GM23248 (cell line): Measurements from ENCODE around the gene CST7. TPM values are rescaled to one million over a fixed set of nuclear protein-coding genes. Genes with fewer than 3 reads are reported as not detected.

Experiments used
- DNase-seq: peaks from one replicate; pipeline ENCODE4 v3.0.0-alpha.2; 2015
- H2AFZ ChIP-seq: fragments of 200-600 bp; sonication (generic); 2 replicates; pipeline ENCODE4 v1.6.1; 2016; ENCODE audit warnings: antibody characterized with exemption
- H3F3A ChIP-seq: fragments of 200-600 bp; sonication (generic); 2 replicates; pipeline ENCODE4 v1.6.1; 2016; ENCODE audit warnings: mild to moderate bottlenecking, antibody characterized with exemption, mixed run types; ENCODE audit not compliant: insufficient read depth
- H3K27ac ChIP-seq: fragments of 200-600 bp; sonication (generic); 2 replicates; pipeline ENCODE4 v1.5.1; 2016; ENCODE audit warnings: mild to moderate bottlenecking
- H3K27me3 ChIP-seq: fragments of 200-600 bp; sonication (generic); replicated peaks from 2 replicates; pipeline ENCODE4 v1.6.1; 2016; ENCODE audit warnings: mild to moderate bottlenecking; ENCODE audit not compliant: insufficient read depth
- H3K36me3 ChIP-seq: fragments of 200-600 bp; sonication (generic); 2 replicates; pipeline ENCODE4 v1.6.1; 2016; ENCODE audit warnings: low read depth, mild to moderate bottlenecking
- H3K4me1 ChIP-seq: fragments of 200-600 bp; sonication (generic); 2 replicates; pipeline ENCODE4 v1.6.1; 2016; ENCODE audit warnings: mild to moderate bottlenecking; ENCODE audit not compliant: insufficient read depth
- H3K4me2 ChIP-seq: fragments of 200-600 bp; sonication (generic); one replicate; pipeline ENCODE4 v1.6.1; 2016; ENCODE audit warnings: mild to moderate bottlenecking; ENCODE audit not compliant: unreplicated experiment
- H3K4me3 ChIP-seq: fragments of 200-600 bp; sonication (generic); 2 replicates; pipeline ENCODE4 v1.5.1; 2016; ENCODE audit warnings: mild to moderate bottlenecking
- H3K79me2 ChIP-seq: fragments of 200-600 bp; sonication (generic); 2 replicates; pipeline ENCODE4 v1.6.1; 2016; ENCODE audit warnings: mild to moderate bottlenecking; ENCODE audit not compliant: insufficient read depth
- H3K9ac ChIP-seq: fragments of 200-600 bp; sonication (generic); 2 replicates; pipeline ENCODE4 v1.6.1; 2016; ENCODE audit warnings: mild to moderate bottlenecking
- H3K9me2 ChIP-seq: fragments of 200-600 bp; sonication (generic); 2 replicates; pipeline ENCODE4 v1.6.1; 2016; ENCODE audit warnings: mixed run types, mild to moderate bottlenecking, moderate library complexity; ENCODE audit not compliant: insufficient read depth
- H3K9me3 ChIP-seq: fragments of 200-600 bp; sonication (generic); one replicate; pipeline ENCODE4 v1.6.1; 2017; ENCODE audit warnings: low read depth
- H4K20me1 ChIP-seq: fragments of 200-600 bp; sonication (generic); 2 replicates; pipeline ENCODE4 v1.6.0; 2016; ENCODE audit not compliant: insufficient read depth
- EZH2 ChIP-seq: fragments of 200-600 bp; sonication (generic); IDR thresholded peaks from 2 replicates; pipeline ENCODE4 v1.6.1; 2018; ENCODE audit warnings: antibody characterized with exemption, mild to moderate bottlenecking; ENCODE audit not compliant: insufficient read depth, poor library complexity, severe bottlenecking
- EZH2phosphoT487 ChIP-seq: fragments of 200-600 bp; sonication (generic); IDR thresholded peaks from 2 replicates; pipeline ENCODE4 v1.6.1; 2018; ENCODE audit warnings: antibody characterized with exemption, moderate library complexity, mild to moderate bottlenecking, low read depth; ENCODE audit not compliant: insufficient read depth
- WGBS, 2 experiments: methylation state at CpG; one replicate each; pipeline ENCODE4 v1.1.6; 2015 to 2017; ENCODE audit warnings: low lambda C conversion rate in 2 of 2, low coverage in 1 of 2; ENCODE audit errors: missing lambda C conversion rate in 2 of 2; 5-methylcytosine and 5-hydroxymethylcytosine counted together
- in situ Hi-C: fragments of 300-500 bp; cut with MboI; formaldehyde crosslinking; loops from 2 replicates; pipeline ENCODE4 v1.15.0; 2020
- polyA plus RNA-seq: library from polyadenylated mRNA; unstranded; fragments of >200 nt; fragmentation: Nextera tagmentation; extraction: Ambion mirVana; gene quantifications from 2 replicates; pipeline ENCODE4 v1.2.1, GENCODE V29; 2016
- total RNA-seq: library from RNA; depleted of rRNA; stranded (reverse); fragments of >200 nt; shearing (Covaris generic); gene quantifications from 2 replicates; pipeline ENCODE4 v1.2.3, GENCODE V29; 2014

The CST7 gene
- total and polyA plus RNA-seq, 2 experiments from 2014 or later = not detected

DNA sequence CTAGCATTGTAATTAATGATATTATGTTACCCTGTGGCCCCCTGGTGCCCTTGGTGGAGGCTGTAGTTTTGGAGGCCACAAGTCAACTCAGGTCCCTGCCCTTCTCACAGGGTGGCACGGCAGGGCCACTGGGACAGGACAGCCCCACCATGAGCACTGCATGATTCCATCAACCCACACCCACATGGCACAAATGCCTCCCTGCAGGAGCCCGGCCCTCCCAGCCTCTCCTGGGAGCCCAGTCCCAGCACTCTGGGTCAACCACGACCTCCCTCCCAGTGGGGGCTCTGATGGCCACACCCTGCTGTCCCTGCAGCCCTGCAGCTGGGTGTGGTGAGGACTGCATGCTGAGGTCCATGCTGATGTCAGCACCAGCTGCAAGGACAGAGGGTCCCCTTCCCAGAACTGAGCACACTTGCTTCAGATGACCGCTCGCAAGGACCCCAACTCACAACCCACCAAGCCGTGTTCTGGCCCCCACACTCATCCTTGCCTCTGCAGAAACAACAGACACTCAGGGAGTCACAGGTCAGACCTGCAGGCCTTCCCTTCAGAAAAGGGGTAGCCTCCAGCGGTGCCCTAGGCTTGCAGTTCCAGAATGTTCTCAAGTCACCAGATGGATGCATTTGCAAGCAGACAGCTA lies 15.7 kb upstream of the CST7 start:
- Histone ChIP-seq H3F3A (no peaks in the 10 kb centered on the region), H3K9me2 (no peaks in the 10 kb centered on the region), H3K9me3 (no peaks in the 10 kb centered on the region), H3K27me3 (no peaks in the 10 kb centered on the region), H4K20me1 (no peaks in the 10 kb centered on the region), H3K79me2 (no peaks in the 10 kb centered on the region), H3K4me2 (no peak overlapping the region), H3K36me3 (no peaks in the 10 kb centered on the region), H3K27ac (no peak overlapping the region), H3K4me3 (no peak overlapping the region), H3K9ac (no peak overlapping the region), H2AFZ (no peak overlapping the region), H3K4me1 (no peaks in the 10 kb centered on the region)
- no peak for DNase-seq
- TF ChIP-seq EZH2 (no peak), EZH2phosphoT487 (no peak)
- in situ Hi-C loops = no loop called here
- 54 to 57% methylated on average over 7 of the region's 7 CpGs for WGBS, 2 experiments

DNA sequence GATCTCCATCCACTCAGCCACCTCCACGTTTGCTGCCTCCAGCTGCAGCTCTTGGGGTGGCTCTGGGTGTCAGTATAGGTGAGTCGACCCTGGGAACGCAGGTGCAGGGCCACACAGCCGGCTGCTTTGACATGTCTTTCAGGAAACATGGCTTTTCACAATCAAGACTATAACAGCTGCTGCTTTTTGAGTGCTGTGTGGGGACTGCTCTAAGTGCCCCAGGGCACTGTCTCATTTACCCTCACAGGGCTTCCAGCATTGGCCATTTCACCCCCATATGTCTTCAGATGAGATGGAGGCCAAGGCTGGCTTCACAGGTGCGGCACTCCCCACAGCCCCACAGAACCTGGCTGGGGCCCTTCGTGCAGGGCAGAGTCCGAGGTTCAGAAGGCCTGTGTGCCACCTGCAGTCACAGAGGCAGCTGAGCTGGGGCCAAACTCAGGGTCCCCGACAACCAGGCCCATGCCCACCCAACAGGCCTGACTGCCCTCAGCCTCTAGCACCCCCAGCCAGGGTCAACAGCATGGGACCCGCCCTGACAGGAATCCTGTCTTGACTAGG lies 14.9 kb upstream of the CST7 start:
- Histone ChIP-seq H3K4me2 (no peak overlapping the region), H4K20me1 (no peaks in the 10 kb centered on the region), H3K27ac (no peak overlapping the region), H3K36me3 (no peaks in the 10 kb centered on the region), H3K9ac (no peak overlapping the region), H3K9me2 (no peaks in the 10 kb centered on the region), H3K4me1 (no peaks in the 10 kb centered on the region), H3K4me3 (no peak overlapping the region), H3K27me3 (no peaks in the 10 kb centered on the region), H3F3A (no peaks in the 10 kb centered on the region), H3K79me2 (no peaks in the 10 kb centered on the region), H3K9me3 (no peaks in the 10 kb centered on the region), H2AFZ (no peak overlapping the region)
- in situ Hi-C loops = no loop called here
- DNase-seq = no peak
- TF ChIP-seq EZH2 (no peak), EZH2phosphoT487 (no peak)
- WGBS, 2 experiments = 50% methylated on average over 9 of the region's 9 CpGs

DNA sequence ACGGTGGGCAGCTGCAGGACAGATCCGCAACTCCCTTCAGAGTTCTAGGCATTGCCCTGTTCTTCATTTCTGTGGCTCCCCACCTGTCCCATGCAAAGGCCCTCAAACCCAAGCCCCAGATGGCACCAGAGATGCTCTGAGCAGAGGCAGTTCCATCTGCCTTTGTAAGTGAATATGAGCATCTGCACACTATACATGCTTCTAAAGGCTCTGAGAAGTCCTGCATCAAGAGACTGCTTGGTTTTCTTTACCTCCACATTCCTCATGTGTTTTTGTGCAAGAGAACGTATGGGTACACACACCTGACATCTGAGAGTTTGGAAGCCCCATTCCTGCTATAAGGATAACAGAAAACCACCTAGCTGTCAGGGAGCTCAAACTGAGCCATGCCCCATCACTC lies 14.4 kb upstream of the CST7 start:
- Histone ChIP-seq H3K9me3 (no peaks in the 10 kb centered on the region), H3K79me2 (no peaks in the 10 kb centered on the region), H3K9me2 (no peaks in the 10 kb centered on the region), H3K27me3 (no peaks in the 10 kb centered on the region), H3K4me1 (no peaks in the 10 kb centered on the region), H3K4me3 (no peak overlapping the region), H3F3A (no peaks in the 10 kb centered on the region), H3K27ac (no peak overlapping the region), H2AFZ (no peak overlapping the region), H3K9ac (no peak overlapping the region), H4K20me1 (no peaks in the 10 kb centered on the region), H3K4me2 (no peak overlapping the region), H3K36me3 (no peaks in the 10 kb centered on the region)
- in situ Hi-C loops = no loop called here
- 43 to 51% methylated on average over 3 of the region's 3 CpGs for WGBS, 2 experiments
- no peak for DNase-seq
- TF ChIP-seq EZH2phosphoT487 (no peak), EZH2 (no peak)

DNA sequence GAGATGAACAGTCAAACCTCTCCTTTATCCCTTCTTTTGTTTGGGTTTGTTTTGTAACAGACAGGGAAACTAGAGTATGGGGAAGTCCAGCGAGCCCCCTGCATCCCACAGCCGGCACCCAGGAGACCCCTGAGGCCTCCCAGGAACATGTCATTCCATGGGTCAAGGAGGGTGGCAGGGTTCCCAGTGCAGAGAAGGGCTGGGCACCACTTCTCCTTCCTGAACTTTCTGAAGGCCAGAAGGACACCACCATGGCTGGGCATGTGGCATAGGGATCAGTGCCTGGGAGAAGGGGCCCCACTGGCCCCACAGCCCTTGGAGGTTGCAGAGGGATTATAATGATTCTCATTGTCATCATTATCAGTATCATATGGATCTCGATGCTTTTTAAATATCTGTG lies 13.9 kb upstream of the CST7 start:
- no peak overlapping the region for H3K4me3 ChIP-seq
- H3K9me2 ChIP-seq = no peaks in the 10 kb centered on the region
- no peak overlapping the region for H3K27ac ChIP-seq
- no peak overlapping the region for H3K9ac ChIP-seq
- H3K4me1 ChIP-seq = no peaks in the 10 kb centered on the region
- no peaks in the 10 kb centered on the region for H3K79me2 ChIP-seq
- no peak for TF ChIP-seq EZH2phosphoT487
- no peak for TF ChIP-seq EZH2
- H3K4me2 ChIP-seq = no peak overlapping the region
- no peaks in the 10 kb centered on the region for H3K9me3 ChIP-seq
- H2AFZ ChIP-seq = no peak overlapping the region
- H4K20me1 ChIP-seq = no peaks in the 10 kb centered on the region
- no peaks in the 10 kb centered on the region for H3K36me3 ChIP-seq
- WGBS, 2 experiments = 31 to 43% methylated on average over 3 of the region's 3 CpGs
- H3K27me3 ChIP-seq = no peaks in the 10 kb centered on the region
- in situ Hi-C loops = no loop called here
- no peak for DNase-seq
- no peaks in the 10 kb centered on the region for H3F3A ChIP-seq
